ENCODE results near the gene FADS3.
A peak's percentile ranks its signal among the peaks of the same experiment; 100 is the strongest.

FADS3 gene

GRCh38 chr11:61866231-61866957, 25.0 kb downstream of the FADS3 start:
- Histone ChIP-seq H3K36me3 (ENCODE audit: control insufficient read depth, insufficient read depth, low read length) (peaks cover 58% of the 10 kb centered on the region), H3K9me3 (ENCODE audit: control insufficient read depth, low read length) (no peaks in the 10 kb centered on the region), H3K4me1 (ENCODE audit: control insufficient read depth, insufficient read depth, low read length, poor library complexity, severe bottlenecking) (peaks cover 9% of the 10 kb centered on the region), H3K4me3 (ENCODE audit: extremely low read depth, insufficient read depth, low read length, poor library complexity, severe bottlenecking) (no peak overlapping the region), H3K27ac (ENCODE audit: low read depth, low read length, severe bottlenecking) (peak overlapping the region; percentile 36)
- 94 to 97% methylated on average over 14 to 18 of the region's 18 CpGs for WGBS, 2 experiments (ENCODE audit: insufficient coverage in 2 of 2)

- Histone ChIP-seq H3K4me1 (ENCODE audit: control insufficient read depth, insufficient read depth, low read length, poor library complexity, severe bottlenecking) (peaks cover 6% of the 10 kb centered on the region), H3K9me3 (ENCODE audit: control insufficient read depth, low read length) (no peaks in the 10 kb centered on the region), H3K27ac (ENCODE audit: low read depth, low read length, severe bottlenecking) (no peak overlapping the region), H3K36me3 (ENCODE audit: control insufficient read depth, insufficient read depth, low read length) (peaks cover 71% of the 10 kb centered on the region), H3K4me3 (ENCODE audit: extremely low read depth, insufficient read depth, low read length, poor library complexity, severe bottlenecking) (no peak overlapping the region)
- 96 to 98% methylated on average over 12 to 16 of the region's 20 CpGs for whole genome bisulfite sequencing, 2 experiments (ENCODE audit: insufficient coverage in 2 of 2)
Measured at GRCh38 chr11:61864814-61865775, 26.2 kb downstream of the FADS3 start.

GRCh38 chr11:61863548-61864081, 27.7 kb downstream of the FADS3 start:
- no peaks in the 10 kb centered on the region for H3K9me3 ChIP-seq (ENCODE audit: control insufficient read depth, low read length)
- 95 to 97% methylated on average over 12 to 13 of the region's 13 CpGs for WGBS, 2 experiments (ENCODE audit: insufficient coverage in 2 of 2)
- peaks cover 85% of the 10 kb centered on the region for H3K36me3 ChIP-seq (ENCODE audit: control insufficient read depth, insufficient read depth, low read length)
- H3K4me1 ChIP-seq (ENCODE audit: control insufficient read depth, insufficient read depth, low read length, poor library complexity, severe bottlenecking) = no peaks in the 10 kb centered on the region
- no peak overlapping the region for H3K4me3 ChIP-seq (ENCODE audit: extremely low read depth, insufficient read depth, low read length, poor library complexity, severe bottlenecking)
- H3K27ac ChIP-seq (ENCODE audit: low read depth, low read length, severe bottlenecking) = no peak overlapping the region

GRCh38 chr11:61862714-61863547, 28.4 kb downstream of the FADS3 start:
- Histone ChIP-seq H3K4me1 (ENCODE audit: control insufficient read depth, insufficient read depth, low read length, poor library complexity, severe bottlenecking) (no peaks in the 10 kb centered on the region), H3K9me3 (ENCODE audit: control insufficient read depth, low read length) (no peaks in the 10 kb centered on the region), H3K4me3 (ENCODE audit: extremely low read depth, insufficient read depth, low read length, poor library complexity, severe bottlenecking) (no peak overlapping the region), H3K36me3 (ENCODE audit: control insufficient read depth, insufficient read depth, low read length) (peaks cover 92% of the 10 kb centered on the region), H3K27ac (ENCODE audit: low read depth, low read length, severe bottlenecking) (no peak overlapping the region)
- 94 to 96% methylated on average over 13 to 15 of the region's 18 CpGs for WGBS, 2 experiments (ENCODE audit: insufficient coverage in 2 of 2)

GRCh38 chr11:61861634-61862033, 29.7 kb downstream of the FADS3 start:
- 80 to 93% methylated on average over 6 to 9 of the region's 9 CpGs for WGBS, 2 experiments (ENCODE audit: insufficient coverage in 2 of 2)
- Histone ChIP-seq H3K9me3 (ENCODE audit: control insufficient read depth, low read length) (no peaks in the 10 kb centered on the region), H3K4me1 (ENCODE audit: control insufficient read depth, insufficient read depth, low read length, poor library complexity, severe bottlenecking) (no peaks in the 10 kb centered on the region), H3K27ac (ENCODE audit: low read depth, low read length, severe bottlenecking) (peak overlapping the region; percentile 23), H3K36me3 (ENCODE audit: control insufficient read depth, insufficient read depth, low read length) (peaks cover 98% of the 10 kb centered on the region), H3K4me3 (ENCODE audit: extremely low read depth, insufficient read depth, low read length, poor library complexity, severe bottlenecking) (no peak overlapping the region)

GRCh38 chr11:61860054-61860903, 31.1 kb downstream of the FADS3 start:
- H3K27ac ChIP-seq (ENCODE audit: low read depth, low read length, severe bottlenecking) = no peak overlapping the region
- H3K36me3 ChIP-seq (ENCODE audit: control insufficient read depth, insufficient read depth, low read length) = peaks cover 98% of the 10 kb centered on the region
- 98 to 99% methylated on average over 15 to 16 of the region's 16 CpGs for WGBS, 2 experiments (ENCODE audit: insufficient coverage in 2 of 2)
- H3K4me3 ChIP-seq (ENCODE audit: extremely low read depth, insufficient read depth, low read length, poor library complexity, severe bottlenecking) = no peak overlapping the region
- H3K4me1 ChIP-seq (ENCODE audit: control insufficient read depth, insufficient read depth, low read length, poor library complexity, severe bottlenecking) = no peaks in the 10 kb centered on the region
- H3K9me3 ChIP-seq (ENCODE audit: control insufficient read depth, low read length) = no peaks in the 10 kb centered on the region

GRCh38 chr11:61855939-61856680, 35.2 kb downstream of the FADS3 start:
- WGBS, 2 experiments (ENCODE audit: insufficient coverage in 2 of 2) = 90 to 99% methylated on average over 10 to 12 of the region's 12 CpGs
- H3K27ac ChIP-seq (ENCODE audit: low read depth, low read length, severe bottlenecking) = no peak overlapping the region
- H3K4me1 ChIP-seq (ENCODE audit: control insufficient read depth, insufficient read depth, low read length, poor library complexity, severe bottlenecking) = no peaks in the 10 kb centered on the region
- H3K36me3 ChIP-seq (ENCODE audit: control insufficient read depth, insufficient read depth, low read length) = peaks cover 96% of the 10 kb centered on the region
- H3K4me3 ChIP-seq (ENCODE audit: extremely low read depth, insufficient read depth, low read length, poor library complexity, severe bottlenecking) = no peak overlapping the region
- no peaks in the 10 kb centered on the region for H3K9me3 ChIP-seq (ENCODE audit: control insufficient read depth, low read length)

- H3K36me3 ChIP-seq (ENCODE audit: control insufficient read depth, insufficient read depth, low read length) = peaks cover 96% of the 10 kb centered on the region
Measured at GRCh38 chr11:61854966-61855714, 36.2 kb downstream of the FADS3 start.

More at GRCh38 chr11:61854966-61855714, 36.2 kb downstream of the FADS3 start:
- no peak overlapping the region for H3K27ac ChIP-seq (ENCODE audit: low read depth, low read length, severe bottlenecking)
- H3K4me1 ChIP-seq (ENCODE audit: control insufficient read depth, insufficient read depth, low read length, poor library complexity, severe bottlenecking) = no peaks in the 10 kb centered on the region
- WGBS, 2 experiments (ENCODE audit: insufficient coverage in 2 of 2) = 97 to 99% methylated on average over 11 to 13 of the region's 14 CpGs
- H3K9me3 ChIP-seq (ENCODE audit: control insufficient read depth, low read length) = no peaks in the 10 kb centered on the region
- H3K4me3 ChIP-seq (ENCODE audit: extremely low read depth, insufficient read depth, low read length, poor library complexity, severe bottlenecking) = no peak overlapping the region

All from mesodermal cell (in vitro differentiated cells).